Stimulated activated CD4-positive, alpha-beta T cell treated with anti-CD3 and anti-CD28 coated beads, Interleukin-15, amount 100 ng/mL, for 1 hour (primary cell): Measurements from ENCODE around the gene NARF.

ENCODE experiments used
- DNase-seq, 2 donors: peaks; one replicate each; pipeline ENCODE4 v3.0.0-alpha.2; 2020; ENCODE audit warnings: low read depth in 1 of 2, low spot score in 1 of 2

The NARF gene

GRCh38 chr17:82470065-82470464, 11.5 kb downstream of the NARF start:
- no peak for DNase-seq

- DNase-seq, result no peak
These were observed 15.9 kb downstream of the NARF start for GRCh38 chr17:82474223-82475010.

DNA sequence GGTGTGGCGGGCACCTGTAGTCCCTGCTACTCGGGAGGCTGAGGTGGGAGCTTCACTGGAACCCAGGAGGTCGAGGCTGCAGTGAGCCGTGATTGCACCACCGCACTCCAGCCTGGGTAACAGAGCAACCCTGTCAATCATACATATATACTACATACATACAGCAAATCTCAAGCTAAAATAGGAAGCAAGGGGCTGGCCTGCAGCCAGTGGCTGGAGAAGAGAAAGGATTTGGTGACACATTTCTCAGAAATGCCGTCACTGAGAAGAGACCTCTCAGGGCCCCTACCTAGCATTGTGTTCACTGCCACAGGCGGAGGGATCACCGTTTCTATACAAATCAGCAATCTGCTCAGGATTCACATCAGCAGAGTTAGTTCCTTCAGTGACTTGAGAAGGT, 16.9 kb downstream of the NARF start:
- DNase-seq, result no peak

- no peak for DNase-seq
These were observed 19.4 kb downstream of the NARF start for GRCh38 chr17:82477934-82478333.

DNA sequence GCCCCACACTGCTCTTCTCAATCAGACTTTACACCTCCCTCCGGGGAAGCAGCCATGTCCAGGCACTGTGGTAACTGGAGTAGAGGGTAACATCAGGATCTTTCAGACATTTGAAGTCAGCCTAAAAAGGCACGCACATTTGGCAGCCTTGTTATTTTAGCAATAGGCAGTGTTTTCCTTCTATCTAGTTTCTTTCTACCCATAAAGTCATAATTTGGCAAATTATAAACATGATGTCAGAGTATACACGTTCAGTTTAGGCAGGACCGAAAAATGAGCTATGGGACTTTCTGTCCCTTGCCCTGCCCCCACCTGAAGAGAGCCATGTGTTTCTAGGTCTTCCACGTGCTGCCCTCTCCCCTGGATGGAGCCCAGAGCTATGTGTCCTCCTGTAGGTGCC, 21.1 kb downstream of the NARF start:
- DNase-seq, result no peak

DNA sequence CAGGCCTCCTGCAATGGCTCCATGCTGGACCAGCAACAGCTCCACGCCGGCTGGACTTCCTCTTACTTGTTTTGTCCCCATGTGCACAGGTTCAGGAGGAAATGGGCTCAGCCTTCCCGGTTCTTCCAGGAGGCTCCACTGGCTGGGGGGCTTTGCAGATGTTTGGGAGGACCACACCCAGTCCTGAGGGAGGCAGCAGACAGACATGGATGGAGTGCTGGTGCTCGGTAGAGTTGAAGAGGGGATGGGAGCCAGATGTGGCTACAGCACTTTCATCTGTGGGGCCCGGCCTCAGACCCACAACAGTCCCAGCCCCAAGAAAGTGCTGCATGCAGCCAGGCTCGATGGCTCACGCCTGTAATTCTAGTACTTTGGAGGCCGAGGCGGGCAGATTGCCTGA, 21.8 kb downstream of the NARF start:
- no peak for DNase-seq

DNA sequence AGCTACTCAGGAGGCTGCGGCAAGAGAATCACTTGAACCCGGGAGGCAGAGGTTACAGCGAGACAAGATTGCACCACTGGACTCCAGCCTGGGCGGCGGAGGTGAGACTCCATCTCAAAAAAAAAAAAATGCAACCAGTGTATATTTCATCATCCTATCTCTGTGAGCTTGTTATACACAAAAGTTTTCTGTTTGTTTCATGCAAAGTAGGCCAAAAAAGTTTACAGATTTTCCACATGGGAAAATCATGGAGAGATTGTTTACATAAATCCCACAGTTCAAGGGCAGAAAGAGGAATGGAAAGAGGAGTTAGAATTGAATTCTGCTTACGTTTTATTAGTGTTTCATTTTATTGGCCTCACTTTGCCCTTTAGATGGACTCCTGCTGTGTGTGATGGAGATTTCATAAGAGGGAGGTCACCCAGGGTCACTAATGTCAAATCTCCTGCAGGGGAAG, 24.7 kb downstream of the NARF start:
- DNase-seq, result no peak

- no peak for DNase-seq
These were observed 25.3 kb downstream of the NARF start for GRCh38 chr17:82483836-82484235.

DNA sequence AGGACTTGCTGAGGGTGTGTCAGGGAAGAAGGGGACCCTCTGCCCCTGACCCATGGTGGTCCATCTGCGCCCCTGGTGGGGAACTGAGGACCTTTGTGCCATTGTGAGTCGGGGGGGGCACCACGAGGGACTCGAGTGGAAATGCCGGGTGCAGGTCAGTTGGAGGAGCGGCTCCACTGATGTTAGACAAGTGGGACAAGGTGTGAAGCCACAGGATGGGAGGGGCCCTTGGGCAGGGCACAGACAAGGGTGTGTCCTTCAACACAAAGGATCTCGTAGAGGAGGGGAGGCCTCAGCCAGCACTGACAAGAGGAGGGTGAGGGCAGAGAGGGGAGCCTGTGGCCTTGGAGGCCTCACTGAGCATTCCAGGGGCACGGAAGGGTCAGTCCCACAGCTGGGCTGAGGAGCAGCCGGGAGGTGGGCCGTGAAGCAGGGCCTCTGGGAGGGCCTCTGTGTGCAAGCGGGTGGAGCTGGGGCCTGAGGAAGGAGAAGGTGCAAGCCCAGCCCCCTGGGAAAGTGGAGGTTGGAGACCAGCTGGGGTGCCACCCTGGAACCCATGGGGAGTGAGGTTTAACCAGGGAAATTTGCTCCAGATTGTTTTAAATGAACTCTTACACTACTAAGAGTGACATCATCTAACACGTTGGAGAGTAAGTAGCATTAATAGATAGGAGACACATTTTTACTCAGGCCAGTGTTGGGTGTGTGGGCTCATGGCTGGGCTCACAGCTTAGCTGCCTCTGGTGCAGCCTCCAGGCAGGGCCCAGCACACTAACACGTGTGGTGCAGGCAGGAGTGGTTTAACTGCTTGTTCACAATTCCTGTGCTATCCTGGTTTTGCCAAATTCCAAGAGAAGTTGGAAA, 27.9 kb downstream of the NARF start:
- DNase-seq, result no peak

DNA sequence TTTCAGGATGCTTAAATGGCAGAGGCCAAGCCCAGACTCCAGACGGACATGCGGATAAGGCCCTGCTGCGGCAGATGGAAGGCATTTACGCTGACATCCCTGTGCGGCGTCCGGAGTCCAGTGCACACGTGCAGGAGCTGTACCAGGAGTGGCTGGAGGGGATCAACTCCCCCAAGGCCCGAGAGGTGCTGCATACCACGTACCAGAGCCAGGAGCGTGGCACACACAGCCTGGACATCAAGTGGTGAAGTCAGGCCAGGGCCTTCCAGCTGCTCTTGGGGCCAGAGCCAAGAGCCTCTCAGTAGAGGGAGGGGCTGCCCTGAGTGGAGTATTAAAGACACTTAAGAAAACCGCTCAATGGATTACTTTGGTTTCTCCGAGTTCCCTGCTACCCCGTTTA, 29.4 kb downstream of the NARF start:
- no peak for DNase-seq

DNA sequence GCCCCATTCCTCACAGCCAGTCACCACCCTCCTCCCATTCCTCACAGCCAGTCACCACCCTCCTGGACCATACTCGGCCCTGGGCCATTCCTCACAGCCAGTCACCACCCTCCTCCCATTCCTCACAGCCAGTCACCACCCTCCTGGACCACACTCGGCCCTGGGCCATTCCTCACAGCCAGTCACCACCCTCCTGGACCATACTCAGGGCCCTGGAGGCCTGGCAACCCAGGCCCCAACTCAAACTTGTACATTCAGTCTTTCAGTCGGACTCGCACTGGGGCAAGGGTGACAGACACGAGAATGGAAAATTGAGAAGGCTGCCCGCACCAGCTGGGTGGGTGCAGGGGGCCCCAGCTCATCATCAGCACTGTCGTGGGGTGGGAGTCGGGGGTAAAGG, 30.6 kb downstream of the NARF start:
- no peak for DNase-seq

DNA sequence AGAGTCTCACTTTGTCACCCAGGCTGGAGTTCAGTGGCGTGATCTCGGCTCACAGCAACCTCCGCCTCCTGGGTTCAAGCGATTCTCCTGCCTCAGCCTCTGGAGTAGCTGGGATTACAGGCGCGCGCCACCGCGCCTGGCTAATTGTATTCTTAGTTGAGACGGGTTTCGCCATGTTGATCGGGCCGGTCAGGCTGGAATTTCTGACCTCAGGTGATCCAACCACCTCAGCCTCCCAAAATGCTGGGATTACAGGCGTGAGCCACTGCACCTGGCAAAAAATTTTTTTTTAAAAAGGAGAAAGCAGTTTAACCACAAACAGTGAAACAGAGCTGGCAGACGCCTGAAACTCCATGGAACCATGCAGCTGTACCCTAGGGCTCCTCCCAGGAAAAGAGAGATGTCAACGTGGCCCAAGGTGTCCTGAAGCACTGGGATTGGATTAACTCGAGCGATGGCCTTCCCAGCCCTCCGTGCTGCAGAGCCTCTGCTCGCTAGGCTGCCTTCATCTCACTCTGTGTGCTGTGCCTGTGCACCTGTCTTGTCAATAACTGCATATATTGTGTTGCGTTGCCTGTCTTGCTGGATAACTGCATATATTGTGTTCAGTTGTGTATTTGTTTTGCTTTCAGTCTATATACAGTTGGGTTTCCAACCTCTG, 31.4 kb downstream of the NARF start:
- DNase-seq, result no peak

DNA sequence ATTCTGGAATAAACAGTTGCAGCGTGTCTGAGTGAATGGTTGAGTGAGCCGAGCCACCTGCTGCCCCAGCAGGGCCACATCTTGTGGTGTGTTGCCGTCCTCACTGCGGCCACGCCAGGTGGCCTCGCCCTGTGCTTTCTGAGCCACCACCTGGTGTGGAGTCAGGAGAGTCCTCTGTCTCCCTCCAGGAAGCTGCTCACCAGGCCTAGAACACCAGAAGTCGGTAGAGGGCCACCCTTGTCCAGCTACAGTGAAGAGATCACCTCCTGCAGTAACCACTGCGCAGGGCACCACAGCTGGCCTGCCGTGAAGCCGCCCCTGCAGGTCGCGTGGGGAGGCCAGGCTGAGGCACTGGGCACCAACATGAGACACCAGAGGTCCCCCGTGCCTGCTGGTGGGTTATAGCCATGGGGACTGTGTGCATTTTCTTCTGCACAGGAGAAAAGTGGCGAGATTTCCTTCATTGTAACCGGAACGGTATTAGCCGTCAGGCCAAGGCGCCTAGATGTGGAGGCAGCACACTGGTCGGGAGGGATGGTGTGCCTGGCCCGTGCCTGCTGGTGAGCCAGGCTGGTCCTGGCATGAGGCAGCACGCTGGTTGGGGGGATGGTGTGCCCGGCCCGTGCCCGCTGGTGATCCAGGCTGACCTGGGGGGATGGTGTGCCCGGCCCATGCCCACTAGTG, 32.1 kb downstream of the NARF start:
- DNase-seq, result no peak

GRCh38 chr17:82491196-82491530, 32.6 kb downstream of the NARF start:
- no peak for DNase-seq

- DNase-seq, result no peak
These were observed 33.0 kb downstream of the NARF start for GRCh38 chr17:82491533-82491932.

- DNase-seq, result no peak
These were observed 34.2 kb downstream of the NARF start for GRCh38 chr17:82492643-82493225.

DNA sequence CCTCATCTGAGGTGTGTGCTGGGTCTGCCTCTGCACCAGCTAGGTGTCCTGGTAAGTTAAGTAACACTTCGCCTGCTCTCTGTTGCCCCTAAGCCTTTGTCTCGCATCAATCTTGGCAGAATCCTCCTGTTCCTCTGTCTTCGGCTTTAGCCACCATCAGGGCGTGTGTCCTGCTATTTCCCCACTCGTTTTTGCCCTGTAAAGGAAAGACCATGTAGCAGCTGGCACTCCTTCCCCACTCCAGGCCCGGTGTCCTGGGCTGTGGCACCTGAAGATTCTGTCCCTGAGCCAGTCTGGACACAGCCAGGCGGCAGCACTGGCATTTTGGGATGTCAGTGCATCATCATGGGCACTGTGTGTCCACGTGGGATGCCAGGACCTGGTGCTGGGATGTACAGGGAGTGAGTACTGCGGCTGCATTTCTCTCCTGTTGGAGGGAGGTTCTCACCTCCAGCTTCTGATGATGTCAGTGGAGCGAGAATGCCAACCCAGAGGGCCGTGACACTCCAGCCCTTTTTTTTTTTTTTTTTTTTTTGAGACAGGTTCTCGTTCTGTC, 34.8 kb downstream of the NARF start:
- DNase-seq, result no peak

GRCh38 chr17:82494236-82495055, 35.9 kb downstream of the NARF start:
- DNase-seq, result peak; percentile 77 to 80

- no peak for DNase-seq
These were observed 37.4 kb downstream of the NARF start for GRCh38 chr17:82495844-82496528.
